GM19043 (cell line): ENCODE data around the gene ZFR2.
"Not testable (repeated sequence)": the region's sequence is repeated elsewhere in the genome, so short reads cannot be mapped to it uniquely, and the experiment has no call there.

Experiments used
- ATAC-seq: cut with Tn5 transposase; IDR thresholded peaks from one replicate; pipeline ENCODE4 v1.9.1; 2021; ENCODE audit warnings: low read depth; ENCODE audit not compliant: unreplicated experiment

The ZFR2 gene

GRCh38 chr19:3868770-3869456, at the start of gene ZFR2:
TSS of gene ZFR2 (minus strand) at chr19:3869038. CDS start at chr19:3869017, 21 bp downstream.
- no peak for ATAC-seq

DNA sequence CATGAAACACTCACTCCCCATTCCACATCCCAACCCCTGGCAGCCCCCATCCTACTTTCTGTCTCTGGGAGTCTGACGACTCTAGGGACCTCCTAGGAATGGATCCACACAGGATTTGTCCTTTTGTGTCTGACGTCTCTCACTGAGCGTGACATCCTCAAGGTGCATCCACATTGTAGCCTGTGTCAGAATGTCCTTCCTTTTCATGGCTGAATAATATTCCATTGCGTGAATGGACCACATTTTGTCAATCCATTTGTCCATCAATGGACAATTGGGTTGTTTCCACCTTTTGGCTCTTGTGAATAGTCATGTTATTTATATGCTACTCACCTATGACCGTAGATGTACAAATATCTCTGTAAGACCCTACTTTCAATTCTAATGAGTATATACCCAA, 47.2 kb upstream of the ZFR2 start:
- ATAC-seq: no peak

DNA sequence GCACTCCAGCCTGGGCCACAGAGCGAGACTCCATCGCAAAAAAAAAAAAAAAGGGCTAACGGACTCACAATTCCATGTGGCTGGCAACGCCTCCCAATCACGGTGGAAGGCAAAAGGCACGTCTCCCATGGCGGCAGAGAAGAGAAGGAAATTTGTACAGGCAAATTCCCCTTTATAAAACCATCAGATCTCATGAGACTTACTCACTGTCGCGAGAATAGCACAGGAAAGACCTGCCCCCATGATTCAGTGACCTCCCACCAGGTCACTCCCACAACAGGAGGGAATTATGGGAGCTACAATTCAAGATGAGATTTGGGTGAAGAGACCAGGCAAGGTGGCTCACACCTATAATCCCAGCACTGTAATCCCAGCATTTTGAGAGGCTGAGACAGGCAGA, 45.4 kb upstream of the ZFR2 start:
- no peak for ATAC-seq

DNA sequence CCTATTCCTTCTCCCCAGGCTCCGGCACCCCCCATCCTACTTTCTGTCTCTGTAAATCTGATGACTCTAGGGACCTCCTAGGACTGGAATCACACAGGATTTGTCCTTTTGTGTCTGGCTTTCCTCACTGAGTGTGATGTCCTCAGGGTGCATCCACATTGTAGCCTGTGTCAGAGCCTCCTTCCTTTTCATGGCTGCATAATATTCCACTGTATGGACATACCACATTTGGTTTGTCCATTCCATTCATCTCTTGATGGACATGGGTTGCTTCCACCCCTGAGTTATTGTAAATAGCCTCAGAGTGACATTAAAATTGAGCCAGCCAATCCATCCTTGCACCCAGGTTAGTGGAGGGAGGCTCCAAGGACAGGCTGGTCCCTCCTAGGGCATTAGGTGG, 41.3 kb upstream of the ZFR2 start:
- ATAC-seq: no peak

- no peak for ATAC-seq
Measured at GRCh38 chr19:3908266-3909054, 39.6 kb upstream of the ZFR2 start.

GRCh38 chr19:3907626-3908265, 38.9 kb upstream of the ZFR2 start:
- ATAC-seq: no peak

DNA sequence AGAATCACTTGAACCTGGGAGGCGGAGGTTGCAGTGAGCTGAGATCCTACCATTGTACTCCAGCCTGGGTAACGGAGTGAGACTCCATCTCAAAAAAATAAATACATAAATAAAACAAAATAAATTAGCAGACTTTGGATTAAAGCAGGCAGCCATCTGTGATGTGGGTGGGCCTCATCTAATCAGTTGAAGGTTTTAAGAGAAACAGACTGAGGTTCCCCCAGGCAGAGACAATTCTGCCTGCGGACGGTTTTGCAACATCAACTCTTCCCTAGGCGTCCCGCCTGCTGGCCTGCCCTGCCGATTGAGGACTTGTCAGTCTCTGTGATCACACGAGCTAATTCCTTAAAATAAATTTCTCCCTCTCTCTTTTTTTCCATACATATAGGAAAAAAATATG, 35.4 kb upstream of the ZFR2 start:
- ATAC-seq: no peak

DNA sequence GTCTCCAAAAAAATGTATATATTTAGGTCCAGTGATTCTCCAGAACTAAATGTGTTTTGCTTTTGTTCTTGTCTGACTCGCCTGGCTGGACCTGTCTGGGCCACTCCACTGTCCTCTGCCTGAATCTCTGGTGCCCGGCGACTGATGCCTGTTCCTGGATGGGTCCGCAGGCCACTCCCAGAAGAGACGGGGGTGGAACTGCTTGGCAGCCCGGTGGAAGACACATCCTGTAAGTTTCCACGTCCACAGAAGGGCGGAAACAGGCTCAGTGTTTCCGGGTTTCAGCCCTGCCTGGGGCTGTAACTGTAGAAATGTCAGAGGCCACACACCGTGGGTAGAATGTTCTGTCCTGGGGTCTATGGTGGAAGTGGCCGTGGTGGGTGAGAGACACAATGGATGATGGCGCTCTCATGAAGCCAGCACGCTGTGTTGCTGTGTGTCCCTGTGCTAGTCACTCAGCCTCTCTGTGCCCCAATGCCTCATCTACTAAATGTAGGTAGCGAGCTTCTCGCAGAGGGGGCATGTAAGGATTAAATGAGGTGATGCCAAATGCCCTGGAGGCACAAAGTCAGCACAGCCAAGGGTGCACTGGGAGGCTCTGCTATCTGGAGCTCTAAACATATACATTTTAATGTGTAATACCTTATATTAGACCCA, 33.6 kb upstream of the ZFR2 start:
- ATAC-seq: no peak

DNA sequence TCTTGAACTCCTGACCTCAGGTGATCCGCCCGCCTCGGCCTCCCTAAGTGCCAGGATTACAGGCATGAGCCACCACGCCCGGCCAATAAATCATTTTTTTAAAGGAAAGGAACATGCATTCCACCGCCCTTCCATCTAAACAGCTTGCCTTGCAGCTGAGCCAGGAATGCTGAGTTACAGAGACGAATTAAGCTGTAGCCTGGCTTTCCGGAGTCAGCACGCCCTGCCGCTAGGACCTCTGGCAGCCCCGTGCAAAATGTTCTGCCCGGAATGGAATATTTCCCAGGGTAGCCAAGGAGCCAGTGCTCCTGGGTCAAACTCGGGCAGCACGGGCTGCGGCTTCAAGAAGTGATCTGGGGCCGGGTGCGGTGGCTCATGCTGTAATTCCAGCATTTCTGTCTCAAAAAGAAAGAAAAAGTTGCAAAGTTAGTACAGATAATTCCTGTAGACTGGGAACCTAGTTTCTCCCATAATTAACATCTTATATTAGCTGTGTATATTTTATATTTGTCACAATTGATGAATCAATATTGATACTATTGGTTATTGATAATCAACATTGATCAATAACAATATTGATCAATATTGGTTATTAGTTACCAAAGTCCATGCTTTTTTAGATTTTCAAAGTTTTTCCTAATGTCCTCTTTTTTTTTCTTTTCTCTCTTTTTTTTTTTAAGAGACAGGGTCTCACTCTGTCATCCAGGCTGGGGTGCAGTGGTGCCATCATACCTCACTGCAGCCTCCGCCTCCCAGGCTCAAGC, 30.9 kb upstream of the ZFR2 start:
- no peak for ATAC-seq

DNA sequence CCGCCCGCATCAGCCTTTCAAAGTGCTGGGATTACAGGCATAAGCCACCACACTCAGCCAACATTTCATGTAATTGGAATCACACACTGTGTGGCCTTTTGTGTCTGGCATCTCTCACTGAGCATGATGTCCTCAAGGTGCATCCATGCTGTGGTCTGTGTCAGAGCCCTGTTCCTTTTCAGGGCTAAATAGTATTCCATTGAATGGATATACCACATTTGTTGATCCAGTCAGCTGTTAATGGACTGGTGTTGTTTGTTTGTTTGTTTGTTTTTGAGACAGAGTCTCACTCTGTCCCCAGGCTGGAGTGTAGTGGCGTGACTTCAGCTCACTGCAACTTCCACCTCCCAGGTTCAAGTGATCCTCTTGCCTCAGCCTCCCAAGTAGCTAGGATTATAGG, 29.6 kb upstream of the ZFR2 start:
- no peak for ATAC-seq

DNA sequence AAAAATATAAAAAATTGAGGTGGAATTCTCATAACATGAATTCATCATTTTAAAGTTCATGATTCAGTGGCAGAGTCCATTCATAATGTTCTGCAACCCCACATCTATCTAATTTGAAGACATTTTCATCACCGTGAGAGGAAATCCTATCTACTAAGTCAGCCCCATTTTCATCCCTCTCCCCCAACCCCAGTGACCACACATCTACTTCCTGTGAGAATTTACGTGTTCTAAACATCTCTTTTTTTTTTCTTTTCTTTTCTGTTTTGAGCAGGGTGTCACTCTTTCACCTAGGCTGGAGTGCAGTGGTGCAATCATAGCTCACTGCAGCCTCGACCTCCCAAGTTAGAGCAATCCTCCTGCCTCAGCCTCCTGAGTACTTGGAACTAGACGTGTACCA, 29.1 kb upstream of the ZFR2 start:
- ATAC-seq: no peak

GRCh38 chr19:3895788-3896187, 26.9 kb upstream of the ZFR2 start:
- no peak for ATAC-seq

DNA sequence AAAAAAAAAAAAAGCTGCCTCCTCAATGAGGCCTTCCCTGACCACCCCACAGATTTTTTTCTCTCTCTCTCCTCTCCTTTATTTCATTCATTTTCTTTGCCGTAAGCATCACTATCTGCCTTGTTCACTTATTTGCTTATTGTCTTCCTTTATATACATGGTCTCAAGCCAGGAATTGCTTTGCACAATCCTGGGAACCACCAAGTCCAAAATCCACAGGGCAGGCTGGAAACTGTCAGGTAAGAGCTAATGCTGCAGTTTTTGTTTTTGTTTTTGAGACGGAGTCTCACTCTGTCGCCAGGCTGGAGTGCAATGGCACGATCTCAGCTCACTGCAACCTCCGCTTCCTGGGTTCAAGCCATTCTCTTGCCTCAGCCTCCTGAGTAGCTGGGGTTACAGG, 26.1 kb upstream of the ZFR2 start:
- not testable (repeated sequence) for ATAC-seq

- ATAC-seq: no peak
Measured at GRCh38 chr19:3893509-3894179, 24.8 kb upstream of the ZFR2 start.

DNA sequence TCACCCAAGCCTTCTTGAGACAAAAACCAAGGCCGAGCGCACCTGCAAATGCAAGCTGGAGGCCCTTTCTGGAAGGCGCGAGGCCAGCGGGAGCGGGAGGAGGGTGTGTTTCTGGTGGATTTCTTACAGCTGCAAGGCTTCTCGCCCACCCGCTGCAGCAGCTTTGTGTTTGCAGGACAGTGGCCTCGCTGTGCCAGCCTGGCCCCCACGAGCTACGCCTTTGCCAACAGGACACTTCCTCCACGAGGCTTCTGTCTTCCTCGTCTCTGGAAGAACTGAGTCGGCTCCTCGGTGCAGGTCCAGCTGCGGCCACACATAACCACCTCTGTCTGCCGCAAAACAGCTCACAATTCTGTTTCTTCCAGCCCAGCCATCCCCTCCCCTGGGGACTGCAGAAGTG, 21.8 kb upstream of the ZFR2 start:
- ATAC-seq: no peak

GRCh38 chr19:3882041-3882384, 13.2 kb upstream of the ZFR2 start:
- ATAC-seq: no peak

- ATAC-seq: no peak
Measured at GRCh38 chr19:3881272-3882040, 12.6 kb upstream of the ZFR2 start.

GRCh38 chr19:3880471-3881271, 11.8 kb upstream of the ZFR2 start, which contains the start of gene ATCAY:
TSS of gene ATCAY (plus strand) at chr19:3880685. CDS start at chr19:3885768, 5,083 bp downstream.
- no peak for ATAC-seq
